ENCODE results near the gene ZSWIM4.

The ZSWIM4 gene

GRCh38 chr19:13817018-13817614 lies 21.9 kb downstream of the ZSWIM4 start:
- Mint-ChIP-seq H3K27ac (peak overlapping the region in 1 of 2 donors; percentile 92), H3K4me3 (peak overlapping the region in 1 of 2 donors; percentile 67), H3K4me1 (peaks cover 18% of the 10 kb centered on the region), H3K27me3 (no peaks in the 10 kb centered on the region), H3K9me3 (no peaks in the 10 kb centered on the region)
- DNase-seq (peak in 1 of 2 donors; percentile 31), ATAC-seq (peak; percentile 49)

- H3K27ac Mint-ChIP-seq, result peak overlapping the region in 1 of 2 donors; percentile 92
- H3K9me3 Mint-ChIP-seq, result no peaks in the 10 kb centered on the region
- no peaks in the 10 kb centered on the region for H3K27me3 Mint-ChIP-seq
- peak overlapping the region in 1 of 2 donors; percentile 67 for H3K4me3 Mint-ChIP-seq
- DNase-seq (peak in 1 of 2 donors; percentile 23), ATAC-seq (peak; percentile 58)
- peaks cover 18% of the 10 kb centered on the region for H3K4me1 Mint-ChIP-seq
Measured at GRCh38 chr19:13817615-13818371, 22.6 kb downstream of the ZSWIM4 start.

- Mint-ChIP-seq H3K4me1 (peaks cover 18% of the 10 kb centered on the region), H3K27me3 (no peaks in the 10 kb centered on the region)
Measured at GRCh38 chr19:13819238-13819637, 24.0 kb downstream of the ZSWIM4 start.

GRCh38 chr19:13821292-13821691 lies 26.0 kb downstream of the ZSWIM4 start:
- Mint-ChIP-seq H3K27ac (no peak overlapping the region), H3K27me3 (no peaks in the 10 kb centered on the region), H3K9me3 (no peaks in the 10 kb centered on the region), H3K4me1 (peaks cover 11% of the 10 kb centered on the region), H3K4me3 (no peak overlapping the region)
- ATAC-seq (no peak), DNase-seq (no peak)

More at GRCh38 chr19:13819238-13819637, 24.0 kb downstream of the ZSWIM4 start:
- H3K27ac Mint-ChIP-seq, result no peak overlapping the region
- DNase-seq, result no peak
- H3K9me3 Mint-ChIP-seq, result no peaks in the 10 kb centered on the region
- no peak for ATAC-seq
- H3K4me3 Mint-ChIP-seq, result no peak overlapping the region

- no peak for DNase-seq
- Mint-ChIP-seq H3K27ac (no peak overlapping the region), H3K4me1 (peaks cover 3% of the 10 kb centered on the region), H3K4me3 (no peak overlapping the region), H3K27me3 (no peaks in the 10 kb centered on the region), H3K9me3 (no peaks in the 10 kb centered on the region)
- ATAC-seq, result no peak
Measured at GRCh38 chr19:13823256-13823655, 28.0 kb downstream of the ZSWIM4 start.

- H3K4me1 Mint-ChIP-seq, result no peaks in the 10 kb centered on the region
- H3K27ac Mint-ChIP-seq, result no peak overlapping the region
- no peak overlapping the region for H3K4me3 Mint-ChIP-seq
- no peaks in the 10 kb centered on the region for H3K9me3 Mint-ChIP-seq
- ATAC-seq, result no peak
- DNase-seq, result no peak
- H3K27me3 Mint-ChIP-seq, result no peaks in the 10 kb centered on the region
Measured at GRCh38 chr19:13823901-13824300, 28.7 kb downstream of the ZSWIM4 start.

GRCh38 chr19:13824703-13825102 lies 29.5 kb downstream of the ZSWIM4 start:
- ATAC-seq (no peak), DNase-seq (no peak)
- Mint-ChIP-seq H3K27me3 (no peaks in the 10 kb centered on the region), H3K4me3 (no peak overlapping the region), H3K27ac (no peak overlapping the region), H3K9me3 (no peaks in the 10 kb centered on the region), H3K4me1 (no peaks in the 10 kb centered on the region)

GRCh38 chr19:13825489-13826441 lies 30.5 kb downstream of the ZSWIM4 start:
- Mint-ChIP-seq H3K4me3 (no peak overlapping the region), H3K27me3 (no peaks in the 10 kb centered on the region), H3K4me1 (peaks cover 2% of the 10 kb centered on the region), H3K27ac (peak overlapping the region in 1 of 2 donors; percentile 84), H3K9me3 (no peaks in the 10 kb centered on the region)
- ATAC-seq, result peak; percentile 55
- no peak for DNase-seq

- H3K4me3 Mint-ChIP-seq, result no peak overlapping the region
- ATAC-seq (no peak), DNase-seq (no peak)
- H3K27me3 Mint-ChIP-seq, result no peaks in the 10 kb centered on the region
- H3K27ac Mint-ChIP-seq, result no peak overlapping the region
- H3K4me1 Mint-ChIP-seq, result peaks cover 11% of the 10 kb centered on the region
- no peaks in the 10 kb centered on the region for H3K9me3 Mint-ChIP-seq
Measured at GRCh38 chr19:13826652-13827235, 31.5 kb downstream of the ZSWIM4 start.

GRCh38 chr19:13827656-13828055 lies 32.4 kb downstream of the ZSWIM4 start:
- Mint-ChIP-seq H3K4me3 (no peak overlapping the region), H3K27me3 (no peaks in the 10 kb centered on the region), H3K9me3 (no peaks in the 10 kb centered on the region), H3K4me1 (peaks cover 14% of the 10 kb centered on the region), H3K27ac (no peak overlapping the region)
- ATAC-seq (no peak), DNase-seq (no peak)

- Mint-ChIP-seq H3K27ac (no peak overlapping the region), H3K4me3 (no peak overlapping the region), H3K4me1 (peaks cover 40% of the 10 kb centered on the region), H3K27me3 (no peaks in the 10 kb centered on the region), H3K9me3 (no peaks in the 10 kb centered on the region)
- no peak for DNase-seq
- ATAC-seq, result no peak
Measured at GRCh38 chr19:13830114-13830740, 35.0 kb downstream of the ZSWIM4 start.

GRCh38 chr19:13830741-13831536 lies 35.7 kb downstream of the ZSWIM4 start:
- Mint-ChIP-seq H3K27ac (no peak overlapping the region), H3K9me3 (no peaks in the 10 kb centered on the region), H3K27me3 (no peaks in the 10 kb centered on the region), H3K4me3 (peak overlapping the region in 1 of 2 donors; percentile 26), H3K4me1 (peaks cover 44% of the 10 kb centered on the region)
- DNase-seq, result no peak
- ATAC-seq, result no peak

GRCh38 chr19:13831537-13832467 lies 36.6 kb downstream of the ZSWIM4 start:
- Mint-ChIP-seq H3K27me3 (no peaks in the 10 kb centered on the region), H3K4me1 (peaks cover 53% of the 10 kb centered on the region), H3K4me3 (no peak overlapping the region), H3K9me3 (no peaks in the 10 kb centered on the region), H3K27ac (peak overlapping the region; percentile 34 to 68)
- ATAC-seq, result no peak
- no peak for DNase-seq
